GM18858 (cell line): ENCODE measurements around the gene CADM2.

Experiments
- ATAC-seq: cut with Tn5 transposase; IDR thresholded peaks from one replicate; pipeline ENCODE4 v1.9.1; 2021; ENCODE audit not compliant: unreplicated experiment

Gene CADM2

GRCh38 chr3:85539232-85539631, 580.4 kb downstream of the CADM2 start:
- ATAC-seq: peak; percentile 43

GRCh38 chr3:85554153-85554552, 595.4 kb downstream of the CADM2 start:
- no peak for ATAC-seq

GRCh38 chr3:85560088-85560785, 601.4 kb downstream of the CADM2 start:
- ATAC-seq: no peak

GRCh38 chr3:85567071-85567676, 608.4 kb downstream of the CADM2 start:
- ATAC-seq: peak; percentile 65

- no peak for ATAC-seq
Observed at GRCh38 chr3:85570819-85571218, 612.0 kb downstream of the CADM2 start.

GRCh38 chr3:85571835-85572234, 613.0 kb downstream of the CADM2 start:
- ATAC-seq: no peak

GRCh38 chr3:85572426-85572825, 613.6 kb downstream of the CADM2 start:
- no peak for ATAC-seq

GRCh38 chr3:85572978-85573377, 614.2 kb downstream of the CADM2 start:
- no peak for ATAC-seq

GRCh38 chr3:85574006-85574705, 615.4 kb downstream of the CADM2 start:
- ATAC-seq: no peak

GRCh38 chr3:85576091-85576690, 617.4 kb downstream of the CADM2 start:
- peak; percentile 86 for ATAC-seq

- no peak for ATAC-seq
Observed at GRCh38 chr3:85576697-85577200, 618.0 kb downstream of the CADM2 start.

GRCh38 chr3:85584779-85585356, 626.1 kb downstream of the CADM2 start:
- peak; percentile 70 for ATAC-seq

- ATAC-seq: no peak
Observed at GRCh38 chr3:85586018-85586417, 627.2 kb downstream of the CADM2 start.

- no peak for ATAC-seq
Observed at GRCh38 chr3:85589145-85589544, 630.4 kb downstream of the CADM2 start.

- ATAC-seq: no peak
Observed at GRCh38 chr3:85591451-85591850, 632.7 kb downstream of the CADM2 start.

GRCh38 chr3:85592256-85592655, 633.5 kb downstream of the CADM2 start:
- no peak for ATAC-seq

GRCh38 chr3:85594676-85595075, 635.9 kb downstream of the CADM2 start:
- no peak for ATAC-seq

GRCh38 chr3:85603378-85603777, 644.6 kb downstream of the CADM2 start:
- ATAC-seq: no peak

- no peak for ATAC-seq
Observed at GRCh38 chr3:85604641-85605040, 645.9 kb downstream of the CADM2 start.

GRCh38 chr3:85605066-85605465, 646.3 kb downstream of the CADM2 start:
- ATAC-seq: no peak

GRCh38 chr3:85626662-85627061, 667.9 kb downstream of the CADM2 start:
- ATAC-seq: no peak
